HG02798 (cell line): Measurements from ENCODE around the gene ATP11B.
"Not testable (repeated sequence)": the region's sequence is repeated elsewhere in the genome, so short reads cannot be mapped to it uniquely, and the experiment has no call there.

ENCODE experiments used
- ATAC-seq: cut with Tn5 transposase; IDR thresholded peaks from one replicate; pipeline ENCODE4 v1.9.1; 2021; ENCODE audit warnings: mild to moderate bottlenecking; ENCODE audit not compliant: unreplicated experiment, poor library complexity

ATP11B gene

GRCh38 chr3:182822260-182822659 lies 29.0 kb downstream of the ATP11B start:
- not testable (repeated sequence) for ATAC-seq

GRCh38 chr3:182824957-182825356 lies 31.7 kb downstream of the ATP11B start:
- no peak for ATAC-seq

- no peak for ATAC-seq
Measured at GRCh38 chr3:182829761-182830405, 36.6 kb downstream of the ATP11B start.

- ATAC-seq, result no peak
Measured at GRCh38 chr3:182837855-182838454, 44.7 kb downstream of the ATP11B start.

- ATAC-seq, result no peak
Measured at GRCh38 chr3:182843478-182843877, 50.2 kb downstream of the ATP11B start.

GRCh38 chr3:182848906-182849305 lies 55.6 kb downstream of the ATP11B start:
- ATAC-seq, result no peak

GRCh38 chr3:182855076-182855475 lies 61.8 kb downstream of the ATP11B start:
- ATAC-seq, result no peak

- ATAC-seq, result no peak
Measured at GRCh38 chr3:182861348-182861747, 68.0 kb downstream of the ATP11B start.

GRCh38 chr3:182862159-182862860 lies 69.0 kb downstream of the ATP11B start:
- no peak for ATAC-seq

- no peak for ATAC-seq
Measured at GRCh38 chr3:182869059-182869458, 75.8 kb downstream of the ATP11B start.

GRCh38 chr3:182870917-182871316 lies 77.6 kb downstream of the ATP11B start:
- not testable (repeated sequence) for ATAC-seq

- no peak for ATAC-seq
Measured at GRCh38 chr3:182879031-182879611, 85.8 kb downstream of the ATP11B start.

GRCh38 chr3:182886497-182886896 lies 93.2 kb downstream of the ATP11B start:
- ATAC-seq, result no peak

- ATAC-seq, result no peak
Measured at GRCh38 chr3:182889948-182890629, 96.8 kb downstream of the ATP11B start.

GRCh38 chr3:182891364-182891763 lies 98.1 kb downstream of the ATP11B start:
- ATAC-seq, result no peak

GRCh38 chr3:182892226-182892625 lies 98.9 kb downstream of the ATP11B start:
- ATAC-seq, result no peak

GRCh38 chr3:182895513-182896112 lies 102.3 kb downstream of the ATP11B start:
- ATAC-seq, result no peak

- ATAC-seq, result no peak
Measured at GRCh38 chr3:182896553-182896952, 103.2 kb downstream of the ATP11B start.

- ATAC-seq, result no peak
Measured at GRCh38 chr3:182902236-182902635, 108.9 kb downstream of the ATP11B start.

- ATAC-seq, result no peak
Measured at GRCh38 chr3:182904164-182904563, 110.9 kb downstream of the ATP11B start.
